Ishikawa (cell line): ENCODE measurements around the gene HOXA5.

Source experiments
- CEBPB ChIP-seq: IDR thresholded peaks from 2 replicates; pipeline ENCODE4 v1.6.1; 2012
- EGR1 ChIP-seq: IDR thresholded peaks from 2 replicates; pipeline ENCODE4 v1.6.1; 2012
- EP300 ChIP-seq: IDR thresholded peaks from 2 replicates; pipeline ENCODE4 v1.6.1; 2012; ENCODE audit warnings: borderline replicate concordance
- NFIC ChIP-seq: IDR thresholded peaks from 2 replicates; pipeline ENCODE4 v1.6.1; 2012
- RAD21 ChIP-seq: IDR thresholded peaks from 2 replicates; pipeline ENCODE4 v1.6.1; 2012; ENCODE audit warnings: low read depth
- TEAD4 ChIP-seq: IDR thresholded peaks from 2 replicates; pipeline ENCODE4 v1.6.1; 2012
- YY1 ChIP-seq: IDR thresholded peaks from 2 replicates; pipeline ENCODE4 v1.6.1; 2012; ENCODE audit warnings: low read depth
- TF ChIP-seq, protein P1 (sequence below): IDR thresholded peaks from 2 replicates; pipeline ENCODE4 v1.6.1; 2012
- TF ChIP-seq, protein P2 (sequence below): IDR thresholded peaks from 2 replicates; pipeline ENCODE4 v1.6.1; 2012; ENCODE audit warnings: low read depth, mild to moderate bottlenecking

DNA sequence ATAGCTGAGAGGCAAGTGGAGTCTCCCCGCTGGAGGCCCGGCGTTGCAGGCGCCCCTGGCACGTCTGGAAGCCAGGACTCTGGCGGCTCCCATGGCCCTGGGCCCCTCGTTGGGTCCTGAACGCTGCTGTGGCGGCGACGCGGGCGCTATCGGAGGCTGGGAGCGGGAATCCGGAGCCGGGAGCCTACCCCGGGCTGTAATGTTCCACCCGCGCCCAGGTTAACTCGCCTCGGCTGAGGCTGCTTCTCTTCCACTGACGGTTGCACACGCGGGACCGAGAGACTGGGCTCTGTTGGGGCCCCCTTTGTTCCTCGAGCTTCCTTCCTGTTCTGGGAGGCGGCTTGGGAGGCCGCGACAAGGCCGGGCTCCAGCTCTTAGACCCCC, 1.3 kb upstream of the HOXA5 start:
- TF ChIP-seq TEAD4 (no peak), EP300 (no peak), NFIC (no peak), YY1 (no peak), RAD21 (no peak), CEBPB (no peak), EGR1 (no peak)
- TF ChIP-seq, protein P1, sequence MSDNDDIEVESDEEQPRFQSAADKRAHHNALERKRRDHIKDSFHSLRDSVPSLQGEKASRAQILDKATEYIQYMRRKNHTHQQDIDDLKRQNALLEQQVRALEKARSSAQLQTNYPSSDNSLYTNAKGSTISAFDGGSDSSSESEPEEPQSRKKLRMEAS = no peak
- TF ChIP-seq, protein P2, sequence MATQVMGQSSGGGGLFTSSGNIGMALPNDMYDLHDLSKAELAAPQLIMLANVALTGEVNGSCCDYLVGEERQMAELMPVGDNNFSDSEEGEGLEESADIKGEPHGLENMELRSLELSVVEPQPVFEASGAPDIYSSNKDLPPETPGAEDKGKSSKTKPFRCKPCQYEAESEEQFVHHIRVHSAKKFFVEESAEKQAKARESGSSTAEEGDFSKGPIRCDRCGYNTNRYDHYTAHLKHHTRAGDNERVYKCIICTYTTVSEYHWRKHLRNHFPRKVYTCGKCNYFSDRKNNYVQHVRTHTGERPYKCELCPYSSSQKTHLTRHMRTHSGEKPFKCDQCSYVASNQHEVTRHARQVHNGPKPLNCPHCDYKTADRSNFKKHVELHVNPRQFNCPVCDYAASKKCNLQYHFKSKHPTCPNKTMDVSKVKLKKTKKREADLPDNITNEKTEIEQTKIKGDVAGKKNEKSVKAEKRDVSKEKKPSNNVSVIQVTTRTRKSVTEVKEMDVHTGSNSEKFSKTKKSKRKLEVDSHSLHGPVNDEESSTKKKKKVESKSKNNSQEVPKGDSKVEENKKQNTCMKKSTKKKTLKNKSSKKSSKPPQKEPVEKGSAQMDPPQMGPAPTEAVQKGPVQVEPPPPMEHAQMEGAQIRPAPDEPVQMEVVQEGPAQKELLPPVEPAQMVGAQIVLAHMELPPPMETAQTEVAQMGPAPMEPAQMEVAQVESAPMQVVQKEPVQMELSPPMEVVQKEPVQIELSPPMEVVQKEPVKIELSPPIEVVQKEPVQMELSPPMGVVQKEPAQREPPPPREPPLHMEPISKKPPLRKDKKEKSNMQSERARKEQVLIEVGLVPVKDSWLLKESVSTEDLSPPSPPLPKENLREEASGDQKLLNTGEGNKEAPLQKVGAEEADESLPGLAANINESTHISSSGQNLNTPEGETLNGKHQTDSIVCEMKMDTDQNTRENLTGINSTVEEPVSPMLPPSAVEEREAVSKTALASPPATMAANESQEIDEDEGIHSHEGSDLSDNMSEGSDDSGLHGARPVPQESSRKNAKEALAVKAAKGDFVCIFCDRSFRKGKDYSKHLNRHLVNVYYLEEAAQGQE = no peak
